HEK293 (cell line): ENCODE data around the gene CHMP4B.

Source experiments
- CTCF ChIA-PET: fragments of 350-600 bp; formaldehyde crosslinking; extraction: SDS; loops from one replicate; lab custom pipeline; 2021; ENCODE audit warnings: antibody characterized with exemption; lab: Yijun Ruan, JAX
- POLR2A ChIA-PET: fragments of 300-600 bp; formaldehyde crosslinking; extraction: SDS; loops from one replicate; lab custom pipeline; 2020; ENCODE audit warnings: antibody characterized with exemption, inconsistent platforms; lab: Yijun Ruan, JAX
- H3K27ac ChIP-seq: fragments of 200-500 bp; sonication (Bioruptor generic); 2 replicates; pipeline ENCODE4 v1.5.1; 2014; ENCODE audit warnings: low read depth, low read length, control low read depth, inconsistent platforms; ENCODE audit errors: extremely low read depth
- H3K36me3 ChIP-seq, 2 experiments: fragments of 200-500 bp in 1 of 2; sonication (Bioruptor generic) in 1 of 2; 1 replicate in 1 of 2; 2 replicates in 1 of 2; pipeline ENCODE4 v1.5.1; 2014 to 2017; ENCODE audit warnings: inconsistent platforms in 2 of 2, low read length in 2 of 2; ENCODE audit not compliant: control insufficient read depth in 2 of 2, insufficient read depth in 1 of 2
- H3K4me1 ChIP-seq: fragments of 200-500 bp; sonication (Bioruptor generic); 2 replicates; pipeline ENCODE4 v1.5.1; 2014; ENCODE audit warnings: mild to moderate bottlenecking, low read length, inconsistent platforms; ENCODE audit not compliant: control insufficient read depth, insufficient read depth
- H3K4me3 ChIP-seq: 2 replicates; pipeline ENCODE4 v1.5.1; 2011; ENCODE audit warnings: low read depth, mild to moderate bottlenecking, control low read depth, low read length, moderate library complexity
- H3K9me3 ChIP-seq: fragments of 200-500 bp; sonication (Bioruptor generic); 2 replicates; pipeline ENCODE4 v1.5.1; 2014; ENCODE audit warnings: low read depth, low read length, inconsistent platforms; ENCODE audit not compliant: control insufficient read depth, insufficient read depth
- BCL11B ChIP-seq: fragments of 450-650 bp; formaldehyde crosslinking; IDR thresholded peaks from 2 replicates; pipeline ENCODE4 v1.5.1; 2016; ENCODE audit warnings: low read depth, missing biosample characterization, missing genetic modification characterization
- FEZF1 ChIP-seq: fragments of 450-650 bp; formaldehyde crosslinking; IDR thresholded peaks from 2 replicates; pipeline ENCODE4 v1.5.1; 2016; ENCODE audit warnings: missing biosample characterization, missing genetic modification characterization
- INSM2 ChIP-seq: fragments of 450-650 bp; formaldehyde crosslinking; IDR thresholded peaks from 2 replicates; pipeline ENCODE4 v1.5.1; 2016; ENCODE audit warnings: missing biosample characterization, missing genetic modification characterization
- KLF7 ChIP-seq: fragments of 450-650 bp; formaldehyde crosslinking; IDR thresholded peaks from 2 replicates; pipeline ENCODE4 v1.5.1; 2016; ENCODE audit warnings: missing biosample characterization, missing genetic modification characterization, borderline replicate concordance
- SCRT1 ChIP-seq: fragments of 450-650 bp; formaldehyde crosslinking; IDR thresholded peaks from 2 replicates; pipeline ENCODE4 v1.5.1; 2016; ENCODE audit warnings: missing biosample characterization, missing genetic modification characterization, borderline replicate concordance
- SP3 ChIP-seq: fragments of 450-650 bp; formaldehyde crosslinking; IDR thresholded peaks from 2 replicates; pipeline ENCODE4 v1.5.1; 2016; ENCODE audit warnings: missing biosample characterization, missing genetic modification characterization
- YY2 ChIP-seq: fragments of 450-650 bp; formaldehyde crosslinking; IDR thresholded peaks from 2 replicates; pipeline ENCODE4 v1.5.1; 2016; ENCODE audit warnings: missing biosample characterization, missing genetic modification characterization
- ZBTB17 ChIP-seq: fragments of 450-650 bp; formaldehyde crosslinking; IDR thresholded peaks from 2 replicates; pipeline ENCODE4 v1.5.1; 2016; ENCODE audit warnings: missing biosample characterization, missing genetic modification characterization
- ZBTB7A ChIP-seq: fragments of 450-650 bp; formaldehyde crosslinking; IDR thresholded peaks from 2 replicates; pipeline ENCODE4 v1.5.1; 2016; ENCODE audit warnings: low read depth, missing biosample characterization, missing genetic modification characterization
- ZFHX2 ChIP-seq: fragments of 450-650 bp; formaldehyde crosslinking; conservative IDR thresholded peaks from 2 replicates; pipeline ENCODE4 v1.5.1; 2016; ENCODE audit warnings: missing biosample characterization, missing genetic modification characterization
- ZNF146 ChIP-seq: fragments of 450-650 bp; formaldehyde crosslinking; IDR thresholded peaks from 2 replicates; pipeline ENCODE4 v1.5.1; 2016; ENCODE audit warnings: missing biosample characterization, missing genetic modification characterization
- ZNF175 ChIP-seq: fragments of 450-650 bp; formaldehyde crosslinking; IDR thresholded peaks from 2 replicates; pipeline ENCODE4 v1.5.1; 2016; ENCODE audit warnings: missing biosample characterization, missing genetic modification characterization
- ZNF239 ChIP-seq: fragments of 450-650 bp; formaldehyde crosslinking; IDR thresholded peaks from 2 replicates; pipeline ENCODE4 v1.5.1; 2016; ENCODE audit warnings: missing biosample characterization, missing genetic modification characterization
- ZNF311 ChIP-seq: fragments of 450-650 bp; formaldehyde crosslinking; IDR thresholded peaks from 2 replicates; pipeline ENCODE4 v1.5.1; 2017; ENCODE audit warnings: missing biosample characterization, missing genetic modification characterization, borderline replicate concordance
- ZNF394 ChIP-seq: fragments of 450-650 bp; formaldehyde crosslinking; IDR thresholded peaks from 2 replicates; pipeline ENCODE4 v1.5.1; 2016; ENCODE audit warnings: missing biosample characterization, missing genetic modification characterization, mild to moderate bottlenecking, moderate library complexity, borderline replicate concordance
- ZNF501 ChIP-seq: fragments of 450-650 bp; formaldehyde crosslinking; IDR thresholded peaks from 2 replicates; pipeline ENCODE4 v1.5.1; 2016; ENCODE audit warnings: missing biosample characterization, missing genetic modification characterization
- ZNF544 ChIP-seq: fragments of 450-650 bp; formaldehyde crosslinking; IDR thresholded peaks from 2 replicates; pipeline ENCODE4 v1.5.0; 2017; ENCODE audit warnings: missing biosample characterization, missing genetic modification characterization
- ZNF558 ChIP-seq: fragments of 450-650 bp; formaldehyde crosslinking; IDR thresholded peaks from 2 replicates; pipeline ENCODE4 v1.5.1; 2016; ENCODE audit warnings: missing biosample characterization, missing genetic modification characterization
- TF ChIP-seq, protein P1 (sequence below): fragments of 450-650 bp; formaldehyde crosslinking; IDR thresholded peaks from 2 replicates; pipeline ENCODE4 v1.5.1; 2017; ENCODE audit warnings: missing biosample characterization, missing genetic modification characterization
- TF ChIP-seq, protein P2 (sequence below): fragments of 450-650 bp; formaldehyde crosslinking; IDR thresholded peaks from 2 replicates; pipeline ENCODE4 v1.5.1; 2017; ENCODE audit warnings: missing biosample characterization, missing genetic modification characterization
- TF ChIP-seq, protein P3 (sequence below): fragments of 450-650 bp; formaldehyde crosslinking; IDR thresholded peaks from 2 replicates; pipeline ENCODE4 v1.5.1; 2016; ENCODE audit warnings: missing biosample characterization, missing genetic modification characterization, low read depth

CHMP4B gene

DNA sequence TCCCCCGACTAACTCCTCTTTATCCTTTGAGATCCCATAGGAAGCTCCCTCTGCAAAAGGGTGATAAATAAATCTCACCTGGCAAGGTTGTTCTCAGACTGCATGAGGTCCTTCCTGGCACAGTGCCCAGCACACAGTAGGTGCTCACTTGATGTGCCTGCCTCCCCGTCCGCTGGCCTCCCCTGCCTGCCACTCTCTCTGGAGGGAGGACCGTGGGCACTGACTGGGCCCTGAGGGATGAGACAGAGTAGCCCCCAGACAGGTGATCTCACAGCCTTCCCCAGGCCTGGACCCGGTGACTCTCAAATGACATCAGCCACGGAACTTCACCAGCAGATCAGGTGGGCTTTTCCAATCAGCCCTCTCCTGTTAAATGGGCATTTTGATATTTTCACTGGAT lies 57.4 kb downstream of the CHMP4B start (continued):
- no peak for TF ChIP-seq ZNF501
- no peak for TF ChIP-seq BCL11B
- no peak for TF ChIP-seq SP3 (tag by site-specific recombination)
- TF ChIP-seq KLF7 (tag by site-specific recombination) = no peak
- TF ChIP-seq, all 188 proteins: peak for 0

GRCh38 chr20:33869283-33869682 lies 58.1 kb downstream of the CHMP4B start:
- ChIA-PET POLR2A (no interaction called here), CTCF (no interaction called here)
- no peak overlapping the region for H3K4me3 ChIP-seq
- H3K36me3 ChIP-seq = no peaks in the 10 kb centered on the region
- no peaks in the 10 kb centered on the region for H3K4me1 ChIP-seq
- TF ChIP-seq ZNF544 = no peak
- no peak for TF ChIP-seq ZNF311
- TF ChIP-seq SCRT1 (tag by site-specific recombination) = no peak
- no peak for TF ChIP-seq ZFHX2 (tag by site-specific recombination)
- TF ChIP-seq ZNF146 (tag by site-specific recombination) = no peak
- TF ChIP-seq ZNF394 = no peak
- TF ChIP-seq, protein P1, sequence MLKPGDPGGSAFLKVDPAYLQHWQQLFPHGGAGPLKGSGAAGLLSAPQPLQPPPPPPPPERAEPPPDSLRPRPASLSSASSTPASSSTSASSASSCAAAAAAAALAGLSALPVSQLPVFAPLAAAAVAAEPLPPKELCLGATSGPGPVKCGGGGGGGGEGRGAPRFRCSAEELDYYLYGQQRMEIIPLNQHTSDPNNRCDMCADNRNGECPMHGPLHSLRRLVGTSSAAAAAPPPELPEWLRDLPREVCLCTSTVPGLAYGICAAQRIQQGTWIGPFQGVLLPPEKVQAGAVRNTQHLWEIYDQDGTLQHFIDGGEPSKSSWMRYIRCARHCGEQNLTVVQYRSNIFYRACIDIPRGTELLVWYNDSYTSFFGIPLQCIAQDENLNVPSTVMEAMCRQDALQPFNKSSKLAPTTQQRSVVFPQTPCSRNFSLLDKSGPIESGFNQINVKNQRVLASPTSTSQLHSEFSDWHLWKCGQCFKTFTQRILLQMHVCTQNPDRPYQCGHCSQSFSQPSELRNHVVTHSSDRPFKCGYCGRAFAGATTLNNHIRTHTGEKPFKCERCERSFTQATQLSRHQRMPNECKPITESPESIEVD = no peak
- no peak for TF ChIP-seq INSM2
- no peak for TF ChIP-seq ZBTB7A
- TF ChIP-seq ZNF558 = no peak
- TF ChIP-seq SP3 (tag by site-specific recombination) = no peak
- TF ChIP-seq KLF7 (tag by site-specific recombination) = no peak
- TF ChIP-seq, protein P2, sequence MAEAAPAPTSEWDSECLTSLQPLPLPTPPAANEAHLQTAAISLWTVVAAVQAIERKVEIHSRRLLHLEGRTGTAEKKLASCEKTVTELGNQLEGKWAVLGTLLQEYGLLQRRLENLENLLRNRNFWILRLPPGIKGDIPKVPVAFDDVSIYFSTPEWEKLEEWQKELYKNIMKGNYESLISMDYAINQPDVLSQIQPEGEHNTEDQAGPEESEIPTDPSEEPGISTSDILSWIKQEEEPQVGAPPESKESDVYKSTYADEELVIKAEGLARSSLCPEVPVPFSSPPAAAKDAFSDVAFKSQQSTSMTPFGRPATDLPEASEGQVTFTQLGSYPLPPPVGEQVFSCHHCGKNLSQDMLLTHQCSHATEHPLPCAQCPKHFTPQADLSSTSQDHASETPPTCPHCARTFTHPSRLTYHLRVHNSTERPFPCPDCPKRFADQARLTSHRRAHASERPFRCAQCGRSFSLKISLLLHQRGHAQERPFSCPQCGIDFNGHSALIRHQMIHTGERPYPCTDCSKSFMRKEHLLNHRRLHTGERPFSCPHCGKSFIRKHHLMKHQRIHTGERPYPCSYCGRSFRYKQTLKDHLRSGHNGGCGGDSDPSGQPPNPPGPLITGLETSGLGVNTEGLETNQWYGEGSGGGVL (tag by site-specific recombination) = no peak
- no peak for TF ChIP-seq ZNF239 (tag by site-specific recombination)
- no peak for TF ChIP-seq YY2 (tag by site-specific recombination)
- TF ChIP-seq FEZF1 (tag by site-specific recombination) = no peak
- TF ChIP-seq ZBTB17 (tag by site-specific recombination) = no peak
- TF ChIP-seq, protein P3, sequence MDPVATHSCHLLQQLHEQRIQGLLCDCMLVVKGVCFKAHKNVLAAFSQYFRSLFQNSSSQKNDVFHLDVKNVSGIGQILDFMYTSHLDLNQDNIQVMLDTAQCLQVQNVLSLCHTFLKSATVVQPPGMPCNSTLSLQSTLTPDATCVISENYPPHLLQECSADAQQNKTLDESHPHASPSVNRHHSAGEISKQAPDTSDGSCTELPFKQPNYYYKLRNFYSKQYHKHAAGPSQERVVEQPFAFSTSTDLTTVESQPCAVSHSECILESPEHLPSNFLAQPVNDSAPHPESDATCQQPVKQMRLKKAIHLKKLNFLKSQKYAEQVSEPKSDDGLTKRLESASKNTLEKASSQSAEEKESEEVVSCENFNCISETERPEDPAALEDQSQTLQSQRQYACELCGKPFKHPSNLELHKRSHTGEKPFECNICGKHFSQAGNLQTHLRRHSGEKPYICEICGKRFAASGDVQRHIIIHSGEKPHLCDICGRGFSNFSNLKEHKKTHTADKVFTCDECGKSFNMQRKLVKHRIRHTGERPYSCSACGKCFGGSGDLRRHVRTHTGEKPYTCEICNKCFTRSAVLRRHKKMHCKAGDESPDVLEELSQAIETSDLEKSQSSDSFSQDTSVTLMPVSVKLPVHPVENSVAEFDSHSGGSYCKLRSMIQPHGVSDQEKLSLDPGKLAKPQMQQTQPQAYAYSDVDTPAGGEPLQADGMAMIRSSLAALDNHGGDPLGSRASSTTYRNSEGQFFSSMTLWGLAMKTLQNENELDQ (tag by site-specific recombination) = no peak
- TF ChIP-seq ZNF175 (tag by site-specific recombination) = no peak
- no peaks in the 10 kb centered on the region for H3K9me3 ChIP-seq
- no peak overlapping the region for H3K27ac ChIP-seq
